ENCODE measurements around the gene CLDND2. TPM values are rescaled to one million over a fixed set of nuclear protein-coding genes. Genes with fewer than 3 reads are reported as not detected.

CLDND2 gene
- total and polyA plus RNA-seq, 10 of the 15 experiments (the other 5 are each of a cell fraction or from before 2014, with no cell fraction given): 0.24 to 7.1 (median 1.8) TPM; not detected in 1

DNA sequence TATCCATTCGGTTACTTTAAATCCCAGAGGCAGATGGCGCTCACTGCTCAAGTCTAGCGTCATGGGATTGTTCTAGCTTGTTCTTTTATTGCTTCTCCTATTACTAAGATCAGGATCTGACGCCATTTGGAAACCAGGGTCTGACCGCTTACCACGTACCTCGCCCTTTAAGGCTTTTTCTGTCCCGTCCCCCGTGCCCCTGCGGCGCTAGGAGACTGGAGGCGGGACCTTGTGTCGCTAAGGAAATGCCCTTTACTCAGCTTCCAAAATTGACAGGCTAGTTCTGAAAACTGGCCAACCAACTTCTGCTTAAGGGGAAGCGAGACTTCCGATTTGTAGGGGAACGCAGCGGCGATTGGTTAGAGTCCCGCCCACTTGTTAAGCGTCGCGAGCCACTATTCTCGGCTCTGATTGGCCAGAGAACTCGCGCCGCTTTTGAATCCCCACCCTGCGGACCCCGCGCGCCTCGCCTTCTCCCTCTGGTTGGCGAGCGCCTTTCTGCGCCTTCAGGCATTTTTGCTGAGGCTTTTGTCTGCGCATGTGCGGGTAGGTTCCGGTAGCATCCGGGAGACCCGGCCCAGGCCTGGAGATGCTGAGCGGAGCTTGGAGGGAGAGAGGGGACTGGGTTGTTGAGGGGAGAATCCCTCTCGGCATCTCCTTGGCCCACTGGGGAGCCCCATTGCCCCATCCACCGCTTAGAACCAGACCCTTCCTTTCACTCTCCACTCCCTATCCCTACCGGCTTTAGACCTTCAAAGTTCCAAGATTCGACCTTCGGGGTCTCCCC lies 25.4 kb upstream of the CLDND2 start:
- no peaks in the 10 kb centered on the region for H3K9me3 ChIP-seq (replicated peaks; ENCODE audit: control insufficient read depth, insufficient read depth, low read length)
- H3K27ac ChIP-seq (ENCODE audit: control insufficient read depth, insufficient read depth): peak overlapping the region; percentile 97
- no peaks in the 10 kb centered on the region for H3K27me3 ChIP-seq (replicated peaks in 1 of 2; ENCODE audit: control insufficient read depth in 2 of 2, insufficient read depth in 2 of 2, low read length in 1 of 2)
- H3K9ac ChIP-seq (ENCODE audit: control insufficient read depth, insufficient read depth, low read length): peak overlapping the region; percentile 91
- peak overlapping the region; percentile 84 for H3K4me3 ChIP-seq
- H2AFZ ChIP-seq (ENCODE audit: control insufficient read depth, low read depth, low read length): peak overlapping the region; percentile 95
- ATAC-seq: peak; percentile 91
- BruUV-seq (replicated peaks): no TSS peak
- ChIA-PET RAD21 (ENCODE audit: unreplicated experiment) (interaction anchor here (0.8 to 3.8 kb wide), 12 partner anchors 14 to 263 kb away, joined by 3 to 51 read pairs (median 14); partner anchors contain the start of genes CLDND2, ETFB, NKG7 and SIGLEC10), POLR2A (interaction anchor here (0.9 to 4.8 kb wide), 8 partner anchors 9 to 54 kb away, joined by 3 to 64 read pairs (median 18); partner anchors contain the start of genes CLDND2, ETFB, NKG7 and SIGLEC10), CTCF (interaction anchor here (0.8 to 4.9 kb wide), 16 partner anchors 14 to 267 kb away, joined by 3 to 43 read pairs (median 8); partner anchors contain the start of genes CLDND2, NKG7, SIGLEC10 and VSIG10L), SMC1A (ENCODE audit: uncharacterized antibody, unreplicated experiment) (interaction anchor here (1.0 to 6.6 kb wide), 10 partner anchors 13 to 267 kb away, joined by 3 to 43 read pairs (median 4); partner anchors contain the start of genes ETFB and SIGLEC10)
- peak overlapping the region; percentile 78 for H3K4me2 ChIP-seq (ENCODE audit: control insufficient read depth, insufficient read depth)
- no peaks in the 10 kb centered on the region for H3K36me3 ChIP-seq (ENCODE audit: control insufficient read depth in 2 of 2, insufficient read depth in 2 of 2, low read length in 1 of 2)
- in situ Hi-C loops (cut with MboI) (loop anchor here (25.0 kb wide), 1 partner anchor 1143 kb away; the partner anchor contains the start of gene ZNF808), intact Hi-C loops (cut with micrococcal nuclease; ENCODE audit: unreplicated experiment) (loop anchor here (1.0 to 2.0 kb wide), 3 partner anchors 23 to 55 kb away; partner anchors contain the start of gene SIGLEC10)
- H3K4me1 ChIP-seq (ENCODE audit: control insufficient read depth, insufficient read depth, low read length): peaks cover 19% of the 10 kb centered on the region
- under 1% methylated on average over 44 of the region's 45 CpGs for WGBS (ENCODE audit: insufficient coverage, insufficient replicate concordance, low lambda C conversion rate, missing lambda C conversion rate)
- H3K79me2 ChIP-seq (ENCODE audit: control insufficient read depth, insufficient read depth, low read length): peaks cover 5% of the 10 kb centered on the region
- FAIRE-seq: peak; percentile 99
- peak; percentile 99 for DNase-seq (ENCODE audit: low read depth, low spot score)
- no peaks in the 10 kb centered on the region for H4K20me1 ChIP-seq (ENCODE audit: control insufficient read depth, insufficient read depth)
- peak; percentile 68 for TF ChIP-seq MEF2B (IDR thresholded peaks at IDR 0.05; ENCODE audit: partially characterized antibody, poor library complexity, severe bottlenecking)
- TF ChIP-seq, protein P1, sequence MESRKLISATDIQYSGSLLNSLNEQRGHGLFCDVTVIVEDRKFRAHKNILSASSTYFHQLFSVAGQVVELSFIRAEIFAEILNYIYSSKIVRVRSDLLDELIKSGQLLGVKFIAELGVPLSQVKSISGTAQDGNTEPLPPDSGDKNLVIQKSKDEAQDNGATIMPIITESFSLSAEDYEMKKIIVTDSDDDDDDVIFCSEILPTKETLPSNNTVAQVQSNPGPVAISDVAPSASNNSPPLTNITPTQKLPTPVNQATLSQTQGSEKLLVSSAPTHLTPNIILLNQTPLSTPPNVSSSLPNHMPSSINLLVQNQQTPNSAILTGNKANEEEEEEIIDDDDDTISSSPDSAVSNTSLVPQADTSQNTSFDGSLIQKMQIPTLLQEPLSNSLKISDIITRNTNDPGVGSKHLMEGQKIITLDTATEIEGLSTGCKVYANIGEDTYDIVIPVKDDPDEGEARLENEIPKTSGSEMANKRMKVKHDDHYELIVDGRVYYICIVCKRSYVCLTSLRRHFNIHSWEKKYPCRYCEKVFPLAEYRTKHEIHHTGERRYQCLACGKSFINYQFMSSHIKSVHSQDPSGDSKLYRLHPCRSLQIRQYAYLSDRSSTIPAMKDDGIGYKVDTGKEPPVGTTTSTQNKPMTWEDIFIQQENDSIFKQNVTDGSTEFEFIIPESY (IDR thresholded peaks at IDR 0.05): no peak
- TF ChIP-seq PML (IDR thresholded peaks at IDR 0.05; ENCODE audit: low read length): no peak
- no peak for TF ChIP-seq KAT2A (conservative IDR thresholded peaks at IDR 0.05; ENCODE audit: control insufficient read depth, low read depth, low read length)
- TF ChIP-seq SRF (IDR thresholded peaks at IDR 0.05; ENCODE audit: low read depth in 2 of 2, low read length in 2 of 2): peak; percentile 23 to 94
- TF ChIP-seq, protein P2, sequence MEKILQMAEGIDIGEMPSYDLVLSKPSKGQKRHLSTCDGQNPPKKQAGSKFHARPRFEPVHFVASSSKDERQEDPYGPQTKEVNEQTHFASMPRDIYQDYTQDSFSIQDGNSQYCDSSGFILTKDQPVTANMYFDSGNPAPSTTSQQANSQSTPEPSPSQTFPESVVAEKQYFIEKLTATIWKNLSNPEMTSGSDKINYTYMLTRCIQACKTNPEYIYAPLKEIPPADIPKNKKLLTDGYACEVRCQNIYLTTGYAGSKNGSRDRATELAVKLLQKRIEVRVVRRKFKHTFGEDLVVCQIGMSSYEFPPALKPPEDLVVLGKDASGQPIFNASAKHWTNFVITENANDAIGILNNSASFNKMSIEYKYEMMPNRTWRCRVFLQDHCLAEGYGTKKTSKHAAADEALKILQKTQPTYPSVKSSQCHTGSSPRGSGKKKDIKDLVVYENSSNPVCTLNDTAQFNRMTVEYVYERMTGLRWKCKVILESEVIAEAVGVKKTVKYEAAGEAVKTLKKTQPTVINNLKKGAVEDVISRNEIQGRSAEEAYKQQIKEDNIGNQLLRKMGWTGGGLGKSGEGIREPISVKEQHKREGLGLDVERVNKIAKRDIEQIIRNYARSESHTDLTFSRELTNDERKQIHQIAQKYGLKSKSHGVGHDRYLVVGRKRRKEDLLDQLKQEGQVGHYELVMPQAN (conservative IDR thresholded peaks at IDR 0.05): peak; percentile 99
- no peak for TF ChIP-seq MTA2 (IDR thresholded peaks at IDR 0.05; ENCODE audit: low read depth)
- TF ChIP-seq, protein P3, sequence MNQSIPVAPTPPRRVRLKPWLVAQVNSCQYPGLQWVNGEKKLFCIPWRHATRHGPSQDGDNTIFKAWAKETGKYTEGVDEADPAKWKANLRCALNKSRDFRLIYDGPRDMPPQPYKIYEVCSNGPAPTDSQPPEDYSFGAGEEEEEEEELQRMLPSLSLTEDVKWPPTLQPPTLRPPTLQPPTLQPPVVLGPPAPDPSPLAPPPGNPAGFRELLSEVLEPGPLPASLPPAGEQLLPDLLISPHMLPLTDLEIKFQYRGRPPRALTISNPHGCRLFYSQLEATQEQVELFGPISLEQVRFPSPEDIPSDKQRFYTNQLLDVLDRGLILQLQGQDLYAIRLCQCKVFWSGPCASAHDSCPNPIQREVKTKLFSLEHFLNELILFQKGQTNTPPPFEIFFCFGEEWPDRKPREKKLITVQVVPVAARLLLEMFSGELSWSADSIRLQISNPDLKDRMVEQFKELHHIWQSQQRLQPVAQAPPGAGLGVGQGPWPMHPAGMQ (IDR thresholded peaks at IDR 0.05; ENCODE audit: borderline replicate concordance): no peak
- TF ChIP-seq, protein P4, sequence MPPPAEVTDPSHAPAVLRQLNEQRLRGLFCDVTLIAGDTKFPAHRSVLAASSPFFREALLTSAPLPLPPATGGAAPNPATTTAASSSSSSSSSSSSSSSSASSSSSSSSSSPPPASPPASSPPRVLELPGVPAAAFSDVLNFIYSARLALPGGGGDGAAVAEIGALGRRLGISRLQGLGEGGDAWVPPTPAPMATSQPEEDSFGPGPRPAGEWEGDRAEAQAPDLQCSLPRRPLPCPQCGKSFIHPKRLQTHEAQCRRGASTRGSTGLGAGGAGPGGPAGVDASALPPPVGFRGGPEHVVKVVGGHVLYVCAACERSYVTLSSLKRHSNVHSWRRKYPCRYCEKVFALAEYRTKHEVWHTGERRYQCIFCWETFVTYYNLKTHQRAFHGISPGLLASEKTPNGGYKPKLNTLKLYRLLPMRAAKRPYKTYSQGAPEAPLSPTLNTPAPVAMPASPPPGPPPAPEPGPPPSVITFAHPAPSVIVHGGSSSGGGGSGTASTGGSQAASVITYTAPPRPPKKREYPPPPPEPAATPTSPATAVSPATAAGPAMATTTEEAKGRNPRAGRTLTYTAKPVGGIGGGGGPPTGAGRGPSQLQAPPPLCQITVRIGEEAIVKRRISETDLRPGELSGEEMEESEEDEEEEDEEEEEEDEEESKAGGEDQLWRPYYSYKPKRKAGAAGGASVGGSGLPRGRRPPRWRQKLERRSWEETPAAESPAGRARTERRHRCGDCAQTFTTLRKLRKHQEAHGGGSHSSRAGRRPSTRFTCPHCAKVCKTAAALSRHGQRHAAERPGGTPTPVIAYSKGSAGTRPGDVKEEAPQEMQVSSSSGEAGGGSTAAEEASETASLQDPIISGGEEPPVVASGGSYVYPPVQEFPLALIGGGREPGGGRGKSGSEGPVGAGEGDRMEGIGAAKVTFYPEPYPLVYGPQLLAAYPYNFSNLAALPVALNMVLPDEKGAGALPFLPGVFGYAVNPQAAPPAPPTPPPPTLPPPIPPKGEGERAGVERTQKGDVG (CRISPR knock-in tag; IDR thresholded peaks at IDR 0.05): no peak
